ENCODE measurements around the gene RIN3.

Gene RIN3

GRCh38 chr14:92556863-92557543, 43.4 kb downstream of the RIN3 start:
- no peak for DNase-seq (ENCODE audit: low read depth, low spot score)

- DNase-seq (ENCODE audit: low read depth, low spot score): no peak
Observed at GRCh38 chr14:92557544-92557912, 43.9 kb downstream of the RIN3 start.

GRCh38 chr14:92558319-92558718, 44.7 kb downstream of the RIN3 start:
- DNase-seq (ENCODE audit: low read depth, low spot score): no peak

GRCh38 chr14:92559486-92559885, 45.9 kb downstream of the RIN3 start:
- DNase-seq (ENCODE audit: low read depth, low spot score): no peak

- no peak for DNase-seq (ENCODE audit: low read depth, low spot score)
Observed at GRCh38 chr14:92560106-92560865, 46.7 kb downstream of the RIN3 start.

GRCh38 chr14:92561906-92562479, 48.4 kb downstream of the RIN3 start:
- no peak for DNase-seq (ENCODE audit: low read depth, low spot score)

- DNase-seq (ENCODE audit: low read depth, low spot score): no peak
Observed at GRCh38 chr14:92563359-92563758, 49.8 kb downstream of the RIN3 start.

GRCh38 chr14:92563765-92564285, 50.2 kb downstream of the RIN3 start:
- no peak for DNase-seq (ENCODE audit: low read depth, low spot score)

- no peak for DNase-seq (ENCODE audit: low read depth, low spot score)
Observed at GRCh38 chr14:92564344-92565039, 50.9 kb downstream of the RIN3 start.

GRCh38 chr14:92565040-92565717, 51.6 kb downstream of the RIN3 start:
- no peak for DNase-seq (ENCODE audit: low read depth, low spot score)

GRCh38 chr14:92565718-92566115, 52.1 kb downstream of the RIN3 start:
- DNase-seq (ENCODE audit: low read depth, low spot score): peak; percentile 73

- DNase-seq (ENCODE audit: low read depth, low spot score): no peak
Observed at GRCh38 chr14:92567173-92567725, 53.7 kb downstream of the RIN3 start.

GRCh38 chr14:92568621-92569479, 55.3 kb downstream of the RIN3 start:
- DNase-seq (ENCODE audit: low read depth, low spot score): no peak

GRCh38 chr14:92570674-92571262, 57.2 kb downstream of the RIN3 start:
- DNase-seq (ENCODE audit: low read depth, low spot score): no peak

GRCh38 chr14:92572050-92572449, 58.5 kb downstream of the RIN3 start:
- DNase-seq (ENCODE audit: low read depth, low spot score): no peak

- no peak for DNase-seq (ENCODE audit: low read depth, low spot score)
Observed at GRCh38 chr14:92573761-92574498, 60.3 kb downstream of the RIN3 start.

GRCh38 chr14:92575061-92575747, 61.6 kb downstream of the RIN3 start:
- DNase-seq (ENCODE audit: low read depth, low spot score): no peak

- no peak for DNase-seq (ENCODE audit: low read depth, low spot score)
Observed at GRCh38 chr14:92575748-92576303, 62.2 kb downstream of the RIN3 start.

Measured in ELF-1 (cell line).